ENCODE results near the gene PIEZO2. TPM values are rescaled to one million over a fixed set of nuclear protein-coding genes. Genes with fewer than 3 reads are reported as not detected.

Gene PIEZO2
- total and polyA plus RNA-seq, 11 donors = 0.04 to 4.9 (median 0.20) TPM; not detected in 2

- 53 to 58% (median 57%) methylated on average over 1 of the region's 1 CpG for WGBS, 4 donors
- H3K27ac ChIP-seq = no peak overlapping the region
- intact Hi-C loops (cut with DNase I) = no loop called here
These were observed 25.3 kb downstream of the PIEZO2 start for GRCh38 chr18:11124054-11124453.

DNA sequence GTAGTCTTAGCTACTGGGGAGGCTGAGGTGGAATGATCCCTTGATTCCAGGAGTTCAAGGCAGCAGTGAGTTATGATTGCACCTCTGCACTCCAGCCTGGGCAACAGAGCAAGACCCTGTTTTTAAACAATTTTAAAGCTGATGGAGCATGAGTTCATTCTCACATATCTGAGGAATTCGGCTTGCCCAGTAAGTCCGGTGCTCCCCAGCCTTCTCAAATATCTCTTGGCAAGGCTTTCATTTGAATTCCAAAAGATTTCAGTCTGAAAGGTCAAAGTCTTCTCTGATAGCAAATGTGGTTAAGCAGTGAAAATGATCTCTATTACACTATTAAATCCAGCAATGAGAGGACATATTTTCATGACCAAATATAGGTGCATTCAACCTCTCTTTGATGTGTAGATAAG, 27.9 kb downstream of the PIEZO2 start:
- Histone ChIP-seq H3K4me3 (no peak overlapping the region), H3K4me1 (no peaks in the 10 kb centered on the region), H3K27me3 (peaks cover 0 to 13% (median 0%) of the 10 kb centered on the region in 9 donors), H3K9me3 (no peaks in the 10 kb centered on the region), H3K27ac (no peak overlapping the region), H3K36me3 (no peaks in the 10 kb centered on the region)
- WGBS, 4 donors = 50 to 60% (median 57%) methylated on average over 2 of the region's 2 CpGs
- intact Hi-C loops (cut with DNase I) = no loop called here
- no peak for TF ChIP-seq POLR2A (IDR thresholded peaks at IDR 0.05)
- TF ChIP-seq, protein P1, sequence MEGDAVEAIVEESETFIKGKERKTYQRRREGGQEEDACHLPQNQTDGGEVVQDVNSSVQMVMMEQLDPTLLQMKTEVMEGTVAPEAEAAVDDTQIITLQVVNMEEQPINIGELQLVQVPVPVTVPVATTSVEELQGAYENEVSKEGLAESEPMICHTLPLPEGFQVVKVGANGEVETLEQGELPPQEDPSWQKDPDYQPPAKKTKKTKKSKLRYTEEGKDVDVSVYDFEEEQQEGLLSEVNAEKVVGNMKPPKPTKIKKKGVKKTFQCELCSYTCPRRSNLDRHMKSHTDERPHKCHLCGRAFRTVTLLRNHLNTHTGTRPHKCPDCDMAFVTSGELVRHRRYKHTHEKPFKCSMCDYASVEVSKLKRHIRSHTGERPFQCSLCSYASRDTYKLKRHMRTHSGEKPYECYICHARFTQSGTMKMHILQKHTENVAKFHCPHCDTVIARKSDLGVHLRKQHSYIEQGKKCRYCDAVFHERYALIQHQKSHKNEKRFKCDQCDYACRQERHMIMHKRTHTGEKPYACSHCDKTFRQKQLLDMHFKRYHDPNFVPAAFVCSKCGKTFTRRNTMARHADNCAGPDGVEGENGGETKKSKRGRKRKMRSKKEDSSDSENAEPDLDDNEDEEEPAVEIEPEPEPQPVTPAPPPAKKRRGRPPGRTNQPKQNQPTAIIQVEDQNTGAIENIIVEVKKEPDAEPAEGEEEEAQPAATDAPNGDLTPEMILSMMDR (IDR thresholded peaks at IDR 0.05) = no peak
- no peak for ATAC-seq
- no peak for DNase-seq

More at GRCh38 chr18:11124054-11124453, 25.3 kb downstream of the PIEZO2 start:
- H3K9me3 ChIP-seq = peaks cover 0 to 11% (median 4%) of the 10 kb centered on the region in 12 donors
- H3K36me3 ChIP-seq = no peaks in the 10 kb centered on the region
- no peaks in the 10 kb centered on the region for H3K4me1 ChIP-seq
- H3K4me3 ChIP-seq = no peak overlapping the region
- no peak for DNase-seq
- ATAC-seq = no peak
- TF ChIP-seq, protein P1 (IDR thresholded peaks at IDR 0.05) = no peak
- no peak for TF ChIP-seq POLR2A (IDR thresholded peaks at IDR 0.05)
- peaks cover 0 to 13% (median 0%) of the 10 kb centered on the region in 9 donors for H3K27me3 ChIP-seq

DNA sequence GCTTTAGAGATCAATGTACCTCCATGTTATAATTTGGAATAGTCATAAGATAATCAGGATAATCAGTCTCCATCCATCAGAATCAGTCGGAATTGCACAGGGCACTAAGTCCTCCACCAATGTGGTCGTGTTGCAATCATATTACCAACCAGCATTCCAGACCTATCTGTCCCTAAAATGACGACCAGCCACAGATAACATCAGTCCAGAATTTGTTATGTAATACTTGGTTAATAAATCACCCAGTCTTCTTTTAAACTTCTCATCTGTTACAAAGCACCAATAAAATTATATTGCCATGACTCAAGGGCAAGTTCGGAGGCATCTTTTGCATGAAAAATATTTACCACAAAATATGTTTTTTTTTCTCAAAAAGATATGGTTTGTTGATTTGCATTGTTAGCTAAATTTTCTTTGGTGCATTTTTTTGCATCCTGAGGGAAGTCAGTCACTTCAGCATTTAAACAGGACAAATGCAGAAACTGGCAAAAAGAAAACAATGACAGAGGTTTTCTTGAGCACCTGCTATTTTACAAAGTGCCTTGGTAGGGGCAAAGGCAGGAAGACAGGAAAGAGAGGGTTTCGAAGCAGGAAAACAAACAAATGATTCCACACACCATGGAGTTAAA, 29.3 kb downstream of the PIEZO2 start:
- intact Hi-C loops (cut with DNase I) = no loop called here
- Histone ChIP-seq H3K4me1 (no peaks in the 10 kb centered on the region), H3K36me3 (no peaks in the 10 kb centered on the region), H3K9me3 (no peaks in the 10 kb centered on the region), H3K4me3 (no peak overlapping the region), H3K27me3 (peaks cover 0 to 13% (median 0%) of the 10 kb centered on the region in 9 donors), H3K27ac (no peak overlapping the region)
- ATAC-seq (no peak), DNase-seq (no peak)
- 57 to 63% (median 59%) methylated on average over 5 of the region's 5 CpGs for WGBS, 4 donors
- TF ChIP-seq, protein P1 (IDR thresholded peaks at IDR 0.05) = no peak
- TF ChIP-seq POLR2A (IDR thresholded peaks at IDR 0.05) = no peak

DNA sequence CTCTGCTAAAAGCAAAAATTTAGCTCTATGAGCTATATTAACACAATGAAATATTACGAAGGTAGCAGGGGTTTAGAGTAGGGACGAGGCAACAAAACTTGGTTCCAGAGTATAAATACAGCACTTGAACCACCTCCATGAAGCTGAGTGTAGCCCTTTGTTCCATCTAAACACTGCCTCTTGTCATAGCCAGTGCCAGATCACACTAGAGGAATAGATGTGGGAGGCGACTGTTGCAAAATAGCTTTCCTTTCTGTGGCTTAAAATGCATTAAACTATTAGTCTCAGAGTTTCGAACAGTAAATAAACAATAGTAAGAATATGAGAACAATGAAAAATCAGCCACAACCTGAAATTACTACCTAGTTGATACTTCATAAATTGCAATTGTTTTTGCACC, 29.8 kb downstream of the PIEZO2 start:
- TF ChIP-seq POLR2A (IDR thresholded peaks at IDR 0.05) = no peak
- TF ChIP-seq, protein P1 (IDR thresholded peaks at IDR 0.05) = no peak
- H3K27ac ChIP-seq = no peak overlapping the region
- intact Hi-C loops (cut with DNase I) = no loop called here
- H3K4me3 ChIP-seq = no peak overlapping the region
- H3K9me3 ChIP-seq = no peaks in the 10 kb centered on the region
- no peaks in the 10 kb centered on the region for H3K36me3 ChIP-seq
- H3K4me1 ChIP-seq = no peaks in the 10 kb centered on the region
- ATAC-seq (no peak), DNase-seq (no peak)
- WGBS, 4 donors = 69 to 79% (median 71%) methylated on average over 4 of the region's 4 CpGs
- H3K27me3 ChIP-seq = peaks cover 0 to 14% (median 0%) of the 10 kb centered on the region in 9 donors

Measured in heart left ventricle (tissue), 16 donors.